Measurements from ENCODE around the gene PCP4. TPM values are rescaled to one million over a fixed set of nuclear protein-coding genes. Genes with fewer than 3 reads are reported as not detected.

PCP4 gene
- total RNA-seq, 1 experiment from 2014 or later = not detected

DNA sequence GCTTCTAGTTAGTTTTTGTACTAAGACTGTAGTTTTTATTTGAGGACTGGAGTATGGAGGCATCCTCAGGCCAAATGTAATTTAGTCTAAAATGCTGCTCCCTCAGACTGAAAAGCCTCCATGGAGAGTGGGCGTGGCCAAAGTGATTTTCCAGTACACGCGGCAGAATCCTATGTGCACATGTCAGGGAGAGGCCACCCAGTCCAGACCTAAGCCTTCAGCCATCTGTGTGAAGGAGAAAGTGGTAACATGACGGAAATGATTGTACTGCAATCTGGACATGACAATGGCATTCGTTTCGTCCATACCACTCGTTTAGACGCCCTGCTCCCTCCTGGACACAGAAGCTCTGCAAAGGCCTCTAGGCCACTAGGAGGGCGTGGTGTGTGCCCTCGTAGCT lies 56.2 kb downstream of the PCP4 start:
- no peak for DNase-seq (ENCODE audit: low read depth)

DNA sequence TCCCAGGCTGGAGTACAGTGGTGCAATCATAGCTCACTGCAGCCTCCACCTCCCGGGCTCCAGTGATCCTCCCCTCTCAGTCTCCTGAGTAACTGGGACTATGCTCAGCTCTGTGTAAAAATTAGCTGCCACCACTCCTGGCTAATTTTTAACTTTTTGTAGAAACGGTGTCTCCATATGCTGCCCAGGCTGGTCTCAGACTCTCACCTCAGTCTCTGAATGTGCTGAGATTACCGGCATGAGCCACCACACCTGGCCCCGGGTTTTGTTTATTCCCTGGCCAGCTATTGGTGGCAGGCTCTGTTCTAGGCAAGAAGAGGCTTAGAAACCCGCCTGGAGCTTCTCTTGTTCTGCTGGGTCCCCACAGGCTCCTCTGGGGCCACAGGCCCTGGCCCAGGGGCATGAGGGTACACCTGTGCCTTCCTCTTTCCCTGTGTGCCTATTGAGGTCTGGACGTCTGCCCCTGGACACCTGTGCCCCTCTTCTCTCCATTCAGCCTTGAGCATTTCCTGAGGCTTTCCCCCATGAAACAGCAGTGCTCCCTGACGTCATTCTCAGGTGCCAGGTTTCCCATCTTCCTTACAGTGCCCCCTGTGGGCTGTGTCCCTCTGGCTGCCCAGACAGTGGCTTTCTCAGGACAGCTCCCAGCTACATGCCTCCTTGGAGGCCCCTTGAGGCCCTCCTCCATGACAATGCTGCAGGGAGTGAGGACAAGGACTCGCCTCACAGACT lies 57.5 kb downstream of the PCP4 start:
- no peak for DNase-seq (ENCODE audit: low read depth)

DNA sequence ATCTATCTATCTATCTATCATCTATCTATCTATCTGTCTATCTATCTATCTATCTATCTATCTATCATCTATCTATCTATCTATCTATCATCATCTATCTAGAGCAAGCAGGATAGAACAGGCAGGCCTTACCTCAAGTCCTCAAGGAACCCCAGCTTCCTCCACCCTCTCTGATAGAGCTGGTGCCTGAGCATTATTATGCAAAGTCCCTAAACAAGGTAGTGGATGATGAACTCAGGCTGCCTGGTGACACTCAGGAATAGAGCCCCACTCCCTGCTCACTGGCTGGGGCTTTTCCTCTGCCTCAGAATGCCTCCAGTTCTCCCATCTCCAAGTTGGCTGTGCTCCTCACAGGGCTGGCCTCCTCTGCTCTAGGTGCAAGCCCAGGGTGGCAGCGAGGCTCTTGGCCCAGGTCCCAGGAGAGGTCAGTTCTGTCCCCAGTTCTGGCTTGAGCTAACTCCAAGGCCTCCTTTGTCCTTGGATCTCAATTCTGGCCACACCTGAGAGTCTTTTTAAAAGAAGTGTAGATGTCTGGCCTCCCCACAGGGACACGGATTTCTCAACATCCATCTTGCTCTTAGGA lies 60.2 kb downstream of the PCP4 start:
- DNase-seq (ENCODE audit: low read depth) = no peak

- no peak for DNase-seq (ENCODE audit: low read depth)
Measured at GRCh38 chr21:39932335-39932734, 65.1 kb downstream of the PCP4 start.

GRCh38 chr21:39934895-39935294 lies 67.7 kb downstream of the PCP4 start:
- DNase-seq (ENCODE audit: low read depth) = no peak

GRCh38 chr21:39935716-39936115 lies 68.5 kb downstream of the PCP4 start:
- DNase-seq (ENCODE audit: low read depth) = no peak

DNA sequence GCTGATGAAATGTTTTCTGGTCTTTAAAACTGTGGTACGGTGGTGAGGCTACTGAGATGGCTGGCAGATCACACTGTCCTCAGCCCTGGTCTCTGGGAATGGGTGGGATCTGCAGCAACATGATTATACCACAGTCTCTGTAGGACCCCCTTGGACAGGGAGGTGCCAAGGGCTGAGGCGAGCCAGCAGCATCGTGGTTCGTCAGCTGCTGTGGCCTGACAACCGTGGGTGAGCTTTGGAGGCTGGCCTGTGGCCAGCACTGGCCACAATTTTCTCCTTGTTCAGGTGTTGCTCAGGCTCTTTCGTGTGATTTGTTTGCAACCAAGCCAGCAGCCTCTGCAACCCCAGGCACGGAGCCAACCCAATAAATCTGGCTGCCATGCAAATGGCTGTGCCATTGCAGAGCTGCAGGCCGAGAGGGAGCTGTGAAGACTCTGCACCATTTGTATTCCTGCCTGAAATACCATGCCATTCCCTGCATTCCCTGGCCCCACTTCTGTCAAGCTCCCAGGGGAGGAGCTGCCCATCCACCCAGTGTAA lies 70.9 kb downstream of the PCP4 start:
- no peak for DNase-seq (ENCODE audit: low read depth)

- no peak for DNase-seq (ENCODE audit: low read depth)
Measured at GRCh38 chr21:39946199-39946598, 79.0 kb downstream of the PCP4 start.

- no peak for DNase-seq (ENCODE audit: low read depth)
Measured at GRCh38 chr21:39947031-39947430, 79.8 kb downstream of the PCP4 start.

DNA sequence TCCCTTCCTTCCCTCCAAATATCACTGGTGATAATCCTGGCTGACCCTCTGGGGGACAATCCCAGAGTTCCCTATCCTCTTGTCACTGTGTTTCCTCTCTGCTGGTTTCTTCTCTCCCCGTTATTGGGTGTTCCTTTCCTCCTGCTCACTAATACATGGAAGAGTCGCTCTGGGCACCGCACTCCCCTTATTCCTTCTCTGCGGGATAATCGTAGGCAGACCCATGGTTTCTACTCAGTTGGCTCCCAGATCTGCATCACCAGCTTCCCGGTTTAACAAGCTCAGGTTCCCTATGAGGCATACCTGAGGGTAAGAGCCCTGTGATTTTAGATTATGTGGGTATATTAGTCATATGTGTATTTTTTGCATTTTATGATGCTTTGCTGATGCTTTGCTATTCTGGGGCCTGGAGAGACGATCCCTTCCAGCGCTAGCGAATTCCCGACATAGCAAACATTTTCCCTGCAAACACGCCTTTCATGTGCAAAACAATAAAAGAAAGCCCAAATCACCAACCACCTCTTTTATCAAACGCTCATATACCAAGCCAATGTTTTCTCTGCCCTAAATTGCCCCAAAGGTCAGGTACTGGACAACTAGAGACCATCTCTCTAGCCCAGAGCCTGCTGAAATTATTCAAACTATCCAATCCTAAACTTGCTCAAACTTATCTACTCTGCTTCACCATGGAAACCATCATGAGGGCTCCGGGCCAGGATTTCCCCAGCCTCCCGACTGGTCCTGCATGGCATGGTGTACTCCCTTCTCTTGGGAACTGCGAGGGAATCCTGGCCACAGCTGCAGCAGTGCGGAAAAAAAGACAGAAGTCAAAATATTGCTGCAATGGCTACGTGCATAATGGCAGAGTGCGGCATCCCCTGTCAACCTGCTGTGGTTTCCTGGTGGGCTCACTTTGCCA lies 84.2 kb downstream of the PCP4 start:
- no peak for DNase-seq (ENCODE audit: low read depth)

- no peak for DNase-seq (ENCODE audit: low read depth)
Measured at GRCh38 chr21:39952265-39952664, 85.0 kb downstream of the PCP4 start.

DNA sequence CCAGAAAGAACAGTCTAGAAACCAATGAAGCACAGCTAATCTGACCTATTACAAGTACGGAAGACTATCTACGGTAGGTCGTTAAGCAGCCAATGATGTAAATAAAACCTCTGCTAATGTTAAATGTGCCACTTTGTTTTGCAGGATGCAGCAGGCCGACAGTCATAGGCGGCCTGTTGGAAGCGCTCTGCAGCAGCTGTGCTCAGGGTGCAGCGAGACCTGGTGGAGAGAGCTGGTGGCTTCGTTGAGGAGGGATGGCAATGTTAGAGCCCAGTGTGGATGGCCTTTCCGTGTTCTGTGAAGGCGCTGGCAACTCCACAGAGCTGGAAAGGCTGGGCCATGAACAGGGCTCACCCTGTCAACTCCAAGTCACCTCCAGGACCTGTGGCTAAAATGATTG lies 87.3 kb downstream of the PCP4 start:
- no peak for DNase-seq (ENCODE audit: low read depth)

GRCh38 chr21:39955326-39955725 lies 88.1 kb downstream of the PCP4 start:
- DNase-seq (ENCODE audit: low read depth) = no peak

DNA sequence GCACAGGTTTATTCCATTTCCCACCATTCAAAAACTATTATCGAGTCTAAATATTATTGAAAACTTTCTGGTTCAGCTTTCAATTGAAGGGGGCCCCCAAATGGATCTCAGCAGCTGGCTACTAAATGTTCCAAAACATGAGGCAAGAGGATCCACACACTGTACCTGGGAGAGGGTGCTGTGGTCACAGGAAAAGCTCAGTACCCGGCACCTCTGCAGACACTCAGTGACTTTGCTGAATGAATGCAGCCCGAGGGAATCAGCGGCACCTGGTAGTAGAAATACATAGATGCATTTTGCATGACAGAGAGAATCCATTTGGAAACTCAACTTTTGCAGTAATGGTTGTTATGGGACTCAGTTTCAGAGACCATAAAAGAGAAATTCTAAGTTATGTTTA lies 89.3 kb downstream of the PCP4 start:
- DNase-seq (ENCODE audit: low read depth) = no peak

- no peak for DNase-seq (ENCODE audit: low read depth)
Measured at GRCh38 chr21:39958731-39959130, 91.5 kb downstream of the PCP4 start.

DNA sequence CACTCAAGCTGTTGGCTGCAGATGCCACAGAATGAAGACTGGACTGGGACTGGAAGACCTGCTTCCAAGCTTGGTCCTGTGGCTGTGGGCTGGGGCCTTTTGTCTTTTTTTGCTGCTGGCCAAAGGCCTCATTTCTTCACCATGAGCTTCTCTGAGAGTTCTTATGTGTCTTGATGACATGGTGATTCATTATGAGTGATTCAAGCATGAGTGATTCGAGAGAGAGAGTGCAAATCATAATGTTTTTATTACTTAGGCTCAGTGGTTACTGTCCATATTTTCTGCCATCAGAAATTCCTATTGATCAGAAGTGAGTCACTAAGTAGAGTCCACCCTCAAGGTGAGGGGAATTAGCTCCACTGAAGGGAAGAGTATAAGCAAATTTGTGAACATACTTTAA lies 94.0 kb downstream of the PCP4 start:
- peak; percentile 3 for DNase-seq (ENCODE audit: low read depth)

- no peak for DNase-seq (ENCODE audit: low read depth)
Measured at GRCh38 chr21:39965026-39965425, 97.8 kb downstream of the PCP4 start.

DNA sequence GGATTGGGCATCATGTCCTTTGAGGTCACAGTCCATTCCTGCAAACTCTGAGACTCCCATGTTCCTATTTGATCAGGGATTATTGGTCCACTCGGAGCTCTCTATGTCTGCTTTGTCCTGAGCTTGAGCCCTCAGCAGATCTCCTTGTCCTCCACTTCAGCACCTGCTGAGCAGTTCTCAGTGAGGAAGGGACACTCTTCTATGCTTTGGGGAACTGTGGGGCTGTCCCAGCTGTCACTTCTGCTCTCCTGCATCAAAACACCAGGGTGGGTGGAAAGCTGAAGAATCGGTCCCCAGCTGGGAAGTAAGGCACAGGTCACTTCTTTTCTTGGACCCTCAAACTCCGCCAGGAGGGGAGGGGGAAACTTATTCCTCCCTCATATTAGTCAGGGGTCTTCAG lies 99.5 kb downstream of the PCP4 start:
- no peak for DNase-seq (ENCODE audit: low read depth)

DNA sequence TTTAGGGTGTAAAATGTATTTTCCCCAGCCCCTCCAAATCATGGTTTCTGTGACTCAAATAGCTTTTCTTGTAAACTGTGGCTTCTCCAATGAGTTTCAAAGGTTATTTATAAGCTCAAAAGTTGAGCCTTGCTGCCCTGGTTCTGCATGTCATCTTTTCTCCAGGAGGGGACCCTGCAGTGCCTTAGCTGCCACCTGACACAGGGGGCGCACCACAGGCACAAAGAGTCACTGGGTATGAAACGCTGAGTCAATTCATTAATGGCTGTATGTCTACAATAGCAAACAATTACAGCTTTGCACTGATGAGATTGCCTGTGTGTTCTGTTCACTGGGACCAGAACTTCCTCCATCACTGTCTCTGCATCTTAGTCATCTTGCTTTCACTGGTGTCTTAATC lies 100.8 kb downstream of the PCP4 start:
- DNase-seq (ENCODE audit: low read depth) = no peak

DNA sequence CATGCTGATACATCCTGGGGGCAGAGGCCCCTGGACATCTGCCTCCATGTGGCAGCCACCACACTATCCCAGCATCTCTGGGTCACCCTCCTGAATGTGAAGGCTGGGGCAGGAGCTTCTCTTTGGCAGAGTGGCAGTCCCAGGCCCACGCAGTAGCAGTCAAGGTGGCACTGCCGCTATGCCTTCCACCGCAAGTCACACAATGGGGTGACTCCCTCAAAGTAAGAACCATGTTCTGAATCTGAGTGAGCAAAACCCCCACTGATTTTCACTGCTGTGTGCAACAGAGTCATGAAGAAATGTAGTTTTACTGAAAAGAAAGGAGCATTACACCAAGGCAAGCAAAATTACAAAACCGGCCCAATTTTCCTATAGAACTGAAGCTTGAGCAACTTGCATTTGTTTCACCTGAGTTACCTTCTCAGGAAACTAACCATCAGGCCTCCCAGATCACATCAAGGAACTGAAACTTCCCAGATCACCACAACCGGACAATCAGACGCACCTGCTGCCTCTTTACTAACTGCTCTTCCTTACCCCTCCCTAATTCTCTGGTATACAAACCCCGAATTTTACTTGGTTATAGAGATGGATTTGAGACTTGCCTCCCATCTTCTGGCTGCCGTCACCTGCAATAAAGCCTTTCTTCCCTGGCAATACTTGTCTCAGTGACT lies 102.6 kb downstream of the PCP4 start:
- DNase-seq (ENCODE audit: low read depth) = no peak

GRCh38 chr21:39971956-39972355 lies 104.7 kb downstream of the PCP4 start:
- no peak for DNase-seq (ENCODE audit: low read depth)

DNA sequence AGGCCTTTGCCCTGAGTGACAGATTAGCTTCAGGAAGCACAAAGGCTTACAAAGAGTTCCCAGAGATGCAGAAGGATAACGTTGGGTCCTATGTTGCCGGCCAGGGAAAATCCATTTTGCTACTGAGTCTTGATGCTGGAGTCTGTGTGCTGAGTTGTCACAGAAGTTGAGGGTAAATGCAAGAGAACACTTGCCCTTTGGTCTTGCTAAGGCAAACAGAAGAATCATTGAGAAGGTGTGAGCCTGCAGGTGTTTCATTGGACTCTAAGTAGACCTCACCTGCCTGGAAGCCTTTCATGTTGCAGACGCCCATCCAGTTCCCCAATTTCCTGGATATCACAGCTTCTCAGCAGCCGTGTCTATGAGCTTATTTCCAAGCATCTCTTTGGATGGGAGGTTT lies 105.2 kb downstream of the PCP4 start:
- no peak for DNase-seq (ENCODE audit: low read depth)
